Endothelial cell of umbilical vein (primary cell): Measurements from ENCODE around the gene RSBN1. TPM values are rescaled to one million over a fixed set of nuclear protein-coding genes. Genes with fewer than 3 reads are reported as not detected.
A peak's percentile ranks its signal among the peaks of the same experiment; 100 is the strongest.

ENCODE experiments used
- Bru-seq: library from RNA; stranded (reverse); fragments of 400-500 nt; gene quantifications from one replicate; lab custom pipeline; 2021; lab: Mats Ljungman, UMichigan
- BruChase-seq, 2 experiments: library from RNA; stranded (reverse); fragments of 400-500 nt; gene quantifications; one replicate each; lab custom pipeline; 2021; lab: Mats Ljungman, UMichigan
- BruUV-seq: library from RNA; stranded (reverse); fragments of 400-500 nt; replicated peaks from 2 replicates; lab custom pipeline; 2021; lab: Mats Ljungman, UMichigan
- CTCF ChIA-PET: fragments of 300-600, 350-600 bp; sonication (Branson Sonifier 250); formaldehyde crosslinking; loops from one replicate; lab custom pipeline; 2021; ENCODE audit warnings: antibody characterized with exemption, inconsistent platforms; lab: Charles Lee
- POLR2A ChIA-PET: fragments of 300-600, 350-600 bp; sonication (Branson Sonifier 250); formaldehyde crosslinking; loops from one replicate; lab custom pipeline; 2021; ENCODE audit warnings: antibody characterized with exemption, inconsistent platforms; lab: Charles Lee
- DNase-seq: peaks from one replicate; pipeline ENCODE4 v3.0.0-alpha.2; 2011; ENCODE audit warnings: low read depth, low spot score
- FAIRE-seq: peaks from 2 replicates; lab custom pipeline; 2011; peaks lifted over from hg19 to GRCh38; lab: Jason Lieb, UNC
- H2AFZ ChIP-seq: 2 replicates; pipeline ENCODE4 v1.6.0; 2012; ENCODE audit warnings: low read depth, low read length, control low read depth, inconsistent platforms
- H3K27ac ChIP-seq: 2 replicates; pipeline ENCODE4 v1.5.1; 2011; ENCODE audit warnings: low read depth, mild to moderate bottlenecking, control low read depth, low read length, moderate library complexity; ENCODE audit not compliant: insufficient read depth
- H3K27me3 ChIP-seq, 2 experiments: 2 replicates each; pipeline versions ENCODE4 v1.6.0 to v1.6.1; 2011; ENCODE audit warnings: low read length in 2 of 2, mixed read lengths in 1 of 2; ENCODE audit not compliant: control insufficient read depth in 2 of 2, insufficient read depth in 2 of 2
- H3K36me3 ChIP-seq, 2 experiments: 2 replicates in 1 of 2; 3 replicates in 1 of 2; pipeline ENCODE4 v1.5.1; 2011; ENCODE audit warnings: low read length in 2 of 2, mild to moderate bottlenecking in 1 of 2, moderate library complexity in 1 of 2; ENCODE audit not compliant: control insufficient read depth in 2 of 2, insufficient read depth in 2 of 2; ENCODE audit errors: extremely low read depth in 1 of 2
- H3K4me1 ChIP-seq: 3 replicates; pipeline ENCODE4 v1.5.1; 2011; ENCODE audit warnings: mild to moderate bottlenecking, low read length; ENCODE audit not compliant: control insufficient read depth, insufficient read depth; ENCODE audit errors: extremely low read depth
- H3K4me2 ChIP-seq: 2 replicates; pipeline ENCODE4 v1.6.1; 2011; ENCODE audit warnings: low read length, control low read depth, mixed read lengths; ENCODE audit not compliant: insufficient read depth
- H3K4me3 ChIP-seq, 3 experiments: fragments of 200-600 bp in 1 of 3; sonication (generic), shearing (Covaris generic) in 1 of 3; replicated peaks in 1 of 3; 2 replicates each; pipeline ENCODE4 v1.5.1; 2011 to 2016; ENCODE audit warnings: control low read depth in 3 of 3, low read length in 3 of 3, mild to moderate bottlenecking in 2 of 3, inconsistent platforms in 1 of 3, low read depth in 1 of 3, moderate library complexity in 1 of 3; ENCODE audit not compliant: insufficient read depth in 1 of 3
- H3K79me2 ChIP-seq: 2 replicates; pipeline ENCODE4 v1.6.0; 2012; ENCODE audit warnings: low read length, inconsistent platforms; ENCODE audit not compliant: control insufficient read depth, insufficient read depth
- H3K9ac ChIP-seq: replicated peaks from 2 replicates; pipeline ENCODE3; 2011; ENCODE audit warnings: low read length, control low read depth; ENCODE audit not compliant: insufficient read depth; ENCODE audit errors: extremely low read depth
- H3K9me1 ChIP-seq: replicated peaks from 3 replicates; pipeline ENCODE4 v1.6.0; 2011; ENCODE audit warnings: mild to moderate bottlenecking, low read length; ENCODE audit not compliant: control insufficient read depth, insufficient read depth; ENCODE audit errors: extremely low read depth
- H3K9me3 ChIP-seq: replicated peaks from 2 replicates; pipeline ENCODE4 v1.5.1; 2012; ENCODE audit warnings: low read length, inconsistent platforms; ENCODE audit not compliant: control insufficient read depth, insufficient read depth
- H4K20me1 ChIP-seq: replicated peaks from 2 replicates; pipeline ENCODE3; 2011; ENCODE audit warnings: mild to moderate bottlenecking, low read length; ENCODE audit not compliant: control insufficient read depth, insufficient read depth; ENCODE audit errors: extremely low read depth
- CTCF ChIP-seq, 2 donors: IDR thresholded peaks; 1 replicate in 1 of 2; 2 replicates in 1 of 2; pipeline ENCODE4 v1.5.1; 2011; ENCODE audit warnings: low read length in 2 of 2, mild to moderate bottlenecking in 2 of 2, moderate library complexity in 2 of 2, control low read depth in 1 of 2, inconsistent platforms in 1 of 2, low read depth in 1 of 2; ENCODE audit not compliant: insufficient read depth in 1 of 2; ENCODE audit errors: extremely low read depth in 1 of 2
- EZH2 ChIP-seq: IDR thresholded peaks from 2 replicates; pipeline ENCODE4 v1.6.1; 2012; ENCODE audit warnings: borderline replicate concordance, low read depth, mild to moderate bottlenecking, moderate library complexity, low read length, inconsistent platforms; ENCODE audit not compliant: severe bottlenecking
- FOS ChIP-seq: IDR thresholded peaks from 2 replicates; pipeline ENCODE4 v1.6.1; 2011; ENCODE audit warnings: mild to moderate bottlenecking, low read length, moderate library complexity, borderline replicate concordance; ENCODE audit not compliant: insufficient read depth
- GATA2 ChIP-seq: IDR thresholded peaks from 2 replicates; pipeline ENCODE4 v1.7.0; 2011; ENCODE audit warnings: low read depth, mild to moderate bottlenecking, moderate library complexity, mixed read lengths, low read length; ENCODE audit not compliant: insufficient read length, insufficient read depth
- MAX ChIP-seq: IDR thresholded peaks from 2 replicates; pipeline ENCODE4 v1.6.1; 2011; ENCODE audit not compliant: insufficient read depth, insufficient read length
- POLR2A ChIP-seq: IDR thresholded peaks from 2 replicates; pipeline ENCODE4 v1.6.1; 2012; ENCODE audit warnings: low read depth, mild to moderate bottlenecking, control low read depth, low read length
- POLR2AphosphoS5 ChIP-seq: IDR thresholded peaks from 2 replicates; pipeline ENCODE4 v1.6.1; 2012; ENCODE audit warnings: low read depth, mild to moderate bottlenecking, control low read depth, low read length, moderate library complexity; ENCODE audit not compliant: insufficient read depth
- dilution Hi-C: fragments of 300-500 bp; cut with MboI; formaldehyde crosslinking; loops from one replicate; pipeline ENCODE4 v1.15.0; 2019; ENCODE audit warnings: low sequenced_read_pairs; ENCODE audit not compliant: extremely low pct_ligation_motif_present
- intact Hi-C: fragments of 100-400 bp; cut with micrococcal nuclease; formaldehyde crosslinking; loops from one replicate; pipeline ENCODE4 v1.10.0; 2022
- long read RNA-seq: library from polyadenylated mRNA; stranded (forward); transcript quantifications from one replicate; pipeline ENCODE4 v2.0.0, GENCODE V29; 2021
- polyA minus RNA-seq, 3 experiments: library from RNA; depleted of rRNA, polyadenylated mRNA; stranded (reverse); fragments of >200 nt; gene quantifications; 1 replicate in 1 of 3; 2 replicates in 2 of 3; pipeline ENCODE4 v1.2.3, GENCODE V29; 2011
- polyA plus RNA-seq, 4 experiments: library from polyadenylated mRNA; depleted of rRNA in 3 of 4; stranded (reverse) in 3 of 4; unstranded in 1 of 4; fragments of >200 nt; gene quantifications; 2 replicates each; pipeline versions ENCODE4 v1.2.1 to v1.2.3, GENCODE V29; 2011 to 2012; ENCODE audit warnings: missing spikeins in 1 of 4
- total RNA-seq: library from RNA; stranded (reverse); gene quantifications from 2 replicates; pipeline ENCODE4 v1.2.3, GENCODE V29; 2021

Gene RSBN1
- total RNA-seq (10.8 and 13.4 TPM in 2 replicates), polyA plus RNA-seq (3.5 and 4.0 TPM in 2 replicates), polyA minus RNA-seq (10.4 and 15.9 TPM in 2 replicates), Bru-seq, nascent RNA (percentile 79 among the genes with signal in this experiment), BruChase-seq, experiment 1, labeled RNA remaining after a 6-hour chase (percentile 56 among the genes with signal in this experiment), BruChase-seq, experiment 2, labeled RNA remaining after a 2-hour chase (percentile 77 among the genes with signal in this experiment)
- polyA plus RNA-seq (2011; cell fraction: cytosol; rRNA removed) = 3.9 and 4.3 TPM in 2 replicates
- 8.4 and 10.5 TPM in 2 replicates for polyA plus RNA-seq (2011; cell fraction: nucleus; rRNA removed)
- polyA plus RNA-seq (2012) = 6.1 and 7.7 TPM in 2 replicates
- 12.6 TPM for polyA minus RNA-seq (2011; cell fraction: cytosol; rRNA and poly(A)+ RNA removed)
- 12.1 and 15.1 TPM in 2 replicates for polyA minus RNA-seq (2011; cell fraction: nucleus; rRNA and poly(A)+ RNA removed)
- long read RNA-seq, full-length matches to known transcripts = 15 of 106 reads
- long read RNA-seq, partial matches to known transcripts = 6 of 106 reads
- long read RNA-seq, other reads (novel, unspliced or antisense) = 85 of 106 reads

GRCh38 chr1:113811888-113812660 lies at the start of gene RSBN1:
Gene RSBN1 (minus strand): TSS chr1:113812476. CDS start chr1:113812412, 64 bp downstream.
- Histone ChIP-seq H3K4me1 (peaks cover 26% of the 10 kb centered on the region), H3K36me3 (no peaks in the 10 kb centered on the region), H4K20me1 (no peaks in the 10 kb centered on the region), H3K27ac (peak within 1 kb of the TSS; percentile 81), H3K4me2 (peak within 1 kb of the TSS; percentile 92), H3K27me3 (no peaks in the 10 kb centered on the region), H3K9me3 (no peaks in the 10 kb centered on the region), H3K9ac (peak within 1 kb of the TSS; percentile 85), H3K79me2 (peaks cover 44% of the 10 kb centered on the region), H3K4me3 (peak within 1 kb of the TSS; percentile 65 to 97 (median 74)), H3K9me1 (no peaks in the 10 kb centered on the region), H2AFZ (peak within 1 kb of the TSS; percentile 61)
- ChIA-PET POLR2A (interaction anchor here (1.0 to 2.0 kb wide), 3 partner anchors 52 to 119 kb away, joined by 3 to 7 read pairs (median 5); partner anchors contain the start of genes AP4B1 and DCLRE1B), CTCF (interaction anchor here (0.6 to 1.4 kb wide), 6 partner anchors 12 to 739 kb away, joined by 3 to 6 read pairs (median 3); partner anchors contain the start of genes HIPK1 and LRIG2)
- dilution Hi-C loops (no loop called here), intact Hi-C loops (loop anchor here (1.0 to 5.0 kb wide), 7 partner anchors 53 to 1095 kb away; partner anchors contain the start of genes DCLRE1B, HIPK1, MAGI3 and PHTF1)
- FAIRE-seq (peak; percentile 91), DNase-seq (peak; percentile 100)
- TF ChIP-seq POLR2AphosphoS5 (peak; percentile 80), GATA2 (no peak), CTCF (IDR thresholded peaks at IDR 0.05; ENCODE audit: extremely low read depth in 1 of 2, insufficient read depth in 1 of 2, low read depth in 1 of 2, low read length in 2 of 2) (peak in 1 of 2 donors; percentile 8), POLR2A (peak; percentile 89), MAX (peak; percentile 46), EZH2 (no peak), FOS (no peak)
- BruUV-seq = no TSS peak
